AG04450 (cell line): ENCODE results near the gene HLA-B. TPM values are rescaled to one million over a fixed set of nuclear protein-coding genes. Genes with fewer than 3 reads are reported as not detected.

Experiments
- CTCF ChIA-PET: fragments of 300-600, 350-600 bp; formaldehyde crosslinking; extraction: SDS; loops from one replicate; lab custom pipeline; 2022; ENCODE audit warnings: antibody characterized with exemption, inconsistent platforms; lab: Charles Lee
- POLR2A ChIA-PET: fragments of 350-600 bp; formaldehyde crosslinking; extraction: SDS; loops from one replicate; lab custom pipeline; 2021; ENCODE audit warnings: antibody characterized with exemption, inconsistent platforms; lab: Yijun Ruan, JAX
- DNase-seq: peaks from one replicate; pipeline ENCODE4 v3.0.0-alpha.2; 2011; ENCODE audit warnings: low read depth, low spot score
- H3K27ac ChIP-seq: one replicate; pipeline ENCODE4 v1.5.1; 2012; ENCODE audit warnings: low read depth, low read length, control low read depth
- H3K27me3 ChIP-seq: one replicate; pipeline ENCODE4 v1.6.0; 2012; ENCODE audit warnings: low read length; ENCODE audit not compliant: control insufficient read depth, insufficient read depth
- H3K4me3 ChIP-seq: 2 replicates; pipeline ENCODE4 v1.5.1; 2011; ENCODE audit warnings: mild to moderate bottlenecking, low read depth, low read length, control low read depth
- H3K9me3 ChIP-seq: 2 replicates; pipeline ENCODE4 v1.5.1; 2012; ENCODE audit warnings: low read length; ENCODE audit not compliant: control insufficient read depth, insufficient read depth
- CTCF ChIP-seq: IDR thresholded peaks from 2 replicates; pipeline ENCODE4 v1.5.1; 2011; ENCODE audit warnings: low read depth, low read length, control low read depth, inconsistent platforms
- polyA plus RNA-seq: library from polyadenylated mRNA; depleted of rRNA; stranded (reverse); fragments of >200 nt; gene quantifications from 2 replicates; pipeline ENCODE4 v1.2.3, GENCODE V29; 2011

Gene HLA-B
- polyA plus RNA-seq, 1 experiment, result 418 TPM

DNA sequence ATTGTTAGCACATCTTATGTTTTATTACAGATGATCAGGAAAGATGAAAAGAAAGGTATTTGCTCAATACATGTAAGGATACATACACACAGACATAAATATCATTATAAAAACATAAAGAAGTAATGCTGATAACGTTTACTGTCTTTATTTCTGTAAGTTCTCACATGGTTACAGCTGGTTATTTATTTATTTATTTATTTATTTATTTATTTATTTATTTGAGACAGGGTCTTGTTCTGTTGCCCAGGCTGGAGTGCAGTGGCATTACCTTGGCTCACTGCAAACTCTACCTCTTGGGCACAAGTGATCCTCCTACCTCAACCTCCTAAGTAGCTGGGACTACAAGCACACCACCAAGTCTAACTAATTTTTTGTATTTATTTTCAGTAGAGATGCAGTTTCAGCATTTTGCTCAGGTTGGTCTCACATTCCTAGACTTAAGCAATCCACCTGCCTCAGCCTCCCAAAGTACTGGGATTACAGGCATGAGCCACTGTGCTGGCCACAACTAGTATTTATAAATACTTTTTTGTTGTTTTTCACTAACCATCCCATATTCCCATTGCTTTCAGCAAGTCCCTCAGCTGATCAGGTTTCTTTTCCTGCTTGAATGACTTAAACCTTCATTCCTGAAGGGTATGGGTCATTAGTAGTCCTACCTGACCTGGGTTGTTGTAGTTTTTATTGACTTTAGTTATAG is 35.8 kb downstream of the HLA-B start:
- Histone ChIP-seq H3K27ac (no peak overlapping the region), H3K4me3 (no peak overlapping the region), H3K9me3 (no peaks in the 10 kb centered on the region), H3K27me3 (no peaks in the 10 kb centered on the region)
- no peak for TF ChIP-seq CTCF
- no peak for DNase-seq
- POLR2A ChIA-PET, result no interaction called here
- CTCF ChIA-PET, result no interaction called here

DNA sequence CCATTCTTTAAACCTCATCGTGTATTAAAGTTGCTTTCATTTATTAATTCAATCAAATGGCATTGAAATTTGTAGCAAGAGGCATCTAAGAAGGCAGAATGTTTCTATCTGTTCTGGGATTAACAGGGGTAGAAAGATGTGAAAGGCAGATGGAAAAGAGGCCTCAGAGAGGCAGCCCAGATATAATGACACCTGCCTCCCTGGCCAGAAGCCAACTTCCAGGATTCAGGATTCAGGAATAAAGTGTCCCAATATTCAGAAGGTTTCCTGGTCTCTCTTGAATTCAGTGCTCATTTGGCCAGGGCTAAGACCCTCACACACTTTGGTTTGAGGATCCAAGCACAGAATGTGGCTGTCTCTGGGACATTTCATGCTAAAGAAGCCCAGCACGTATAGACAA is 39.9 kb downstream of the HLA-B start:
- Histone ChIP-seq H3K4me3 (no peak overlapping the region), H3K27me3 (peaks cover 7% of the 10 kb centered on the region), H3K27ac (no peak overlapping the region), H3K9me3 (no peaks in the 10 kb centered on the region)
- POLR2A ChIA-PET, result no interaction called here
- CTCF ChIA-PET, result no interaction called here
- TF ChIP-seq CTCF, result no peak
- DNase-seq, result no peak

DNA sequence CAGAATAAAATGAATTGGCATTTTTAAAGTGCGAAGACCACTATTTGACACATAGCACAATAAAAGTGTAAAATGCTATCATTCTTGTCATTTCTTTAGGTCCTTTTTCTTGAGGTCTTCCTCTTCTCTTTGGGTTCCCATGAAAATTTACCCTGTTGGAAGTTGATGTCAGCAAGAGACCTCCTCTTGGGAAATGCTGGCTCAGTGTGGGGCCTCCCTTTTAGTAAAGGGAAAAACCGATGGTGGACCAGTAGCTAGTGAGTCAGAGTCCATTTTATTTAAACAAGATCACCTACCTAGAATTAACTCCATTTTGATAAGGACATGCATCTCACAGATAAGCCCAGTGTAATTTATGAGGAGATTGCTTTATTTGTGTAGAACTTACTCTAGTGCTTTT is 47.3 kb downstream of the HLA-B start:
- no peak for TF ChIP-seq CTCF
- no peak for DNase-seq
- POLR2A ChIA-PET, result no interaction called here
- H3K27ac ChIP-seq, result no peak overlapping the region
- CTCF ChIA-PET, result no interaction called here
- peaks cover 36% of the 10 kb centered on the region for H3K27me3 ChIP-seq
- H3K4me3 ChIP-seq, result no peak overlapping the region
- H3K9me3 ChIP-seq, result peaks cover 14% of the 10 kb centered on the region; the same call in 1 of the 2 replicates

DNA sequence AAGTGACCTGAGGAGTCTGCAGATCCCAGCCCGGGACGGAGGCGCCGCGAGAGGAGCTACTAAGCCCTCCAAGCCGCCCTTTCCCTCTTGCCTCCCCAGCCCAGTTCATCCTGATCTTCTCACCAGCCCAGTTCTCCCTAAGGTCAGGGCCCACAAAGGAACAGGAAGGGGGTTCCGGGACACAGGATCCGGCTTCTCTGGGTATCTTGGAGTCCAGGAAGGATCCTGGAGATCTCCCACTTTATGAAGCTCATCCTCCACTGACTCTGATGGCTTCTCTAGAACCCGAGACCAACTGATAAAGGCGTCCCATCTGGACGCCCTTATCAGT is 48.2 kb downstream of the HLA-B start:
- TF ChIP-seq CTCF, result no peak
- peaks cover 14% of the 10 kb centered on the region; the same call in 1 of the 2 replicates for H3K9me3 ChIP-seq
- H3K27me3 ChIP-seq, result peaks cover 35% of the 10 kb centered on the region
- ChIA-PET CTCF (no interaction called here), POLR2A (no interaction called here)
- H3K4me3 ChIP-seq, result no peak overlapping the region
- no peak overlapping the region for H3K27ac ChIP-seq
- no peak for DNase-seq

- no peak for DNase-seq
- peaks cover 35% of the 10 kb centered on the region for H3K27me3 ChIP-seq
- TF ChIP-seq CTCF, result no peak
- no peak overlapping the region for H3K4me3 ChIP-seq
- peaks cover 14% of the 10 kb centered on the region; the same call in 1 of the 2 replicates for H3K9me3 ChIP-seq
- POLR2A ChIA-PET, result no interaction called here
- CTCF ChIA-PET, result no interaction called here
- H3K27ac ChIP-seq, result no peak overlapping the region
Measured at GRCh38 chr6:31308050-31308844, 48.7 kb downstream of the HLA-B start.
